COLO668 (cell line): ENCODE results near the gene GADD45A.
A peak's percentile ranks its signal among the peaks of the same experiment; 100 is the strongest.

Source experiments
- DNase-seq: peaks from one replicate; lab custom pipeline; 2025; ENCODE audit not compliant: unreplicated experiment; lab: John Stamatoyannopoulos, UW

The GADD45A gene

DNA sequence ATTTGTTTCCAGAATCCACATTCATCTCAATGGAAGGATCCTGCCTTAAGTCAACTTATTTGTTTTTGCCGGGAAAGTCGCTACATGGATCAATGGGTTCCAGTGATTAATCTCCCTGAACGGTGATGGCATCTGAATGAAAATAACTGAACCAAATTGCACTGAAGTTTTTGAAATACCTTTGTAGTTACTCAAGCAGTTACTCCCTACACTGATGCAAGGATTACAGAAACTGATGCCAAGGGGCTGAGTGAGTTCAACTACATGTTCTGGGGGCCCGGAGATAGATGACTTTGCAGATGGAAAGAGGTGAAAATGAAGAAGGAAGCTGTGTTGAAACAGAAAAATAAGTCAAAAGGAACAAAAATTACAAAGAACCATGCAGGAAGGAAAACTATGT, 2.6 kb downstream of the GADD45A start:
- DNase-seq: no peak

DNA sequence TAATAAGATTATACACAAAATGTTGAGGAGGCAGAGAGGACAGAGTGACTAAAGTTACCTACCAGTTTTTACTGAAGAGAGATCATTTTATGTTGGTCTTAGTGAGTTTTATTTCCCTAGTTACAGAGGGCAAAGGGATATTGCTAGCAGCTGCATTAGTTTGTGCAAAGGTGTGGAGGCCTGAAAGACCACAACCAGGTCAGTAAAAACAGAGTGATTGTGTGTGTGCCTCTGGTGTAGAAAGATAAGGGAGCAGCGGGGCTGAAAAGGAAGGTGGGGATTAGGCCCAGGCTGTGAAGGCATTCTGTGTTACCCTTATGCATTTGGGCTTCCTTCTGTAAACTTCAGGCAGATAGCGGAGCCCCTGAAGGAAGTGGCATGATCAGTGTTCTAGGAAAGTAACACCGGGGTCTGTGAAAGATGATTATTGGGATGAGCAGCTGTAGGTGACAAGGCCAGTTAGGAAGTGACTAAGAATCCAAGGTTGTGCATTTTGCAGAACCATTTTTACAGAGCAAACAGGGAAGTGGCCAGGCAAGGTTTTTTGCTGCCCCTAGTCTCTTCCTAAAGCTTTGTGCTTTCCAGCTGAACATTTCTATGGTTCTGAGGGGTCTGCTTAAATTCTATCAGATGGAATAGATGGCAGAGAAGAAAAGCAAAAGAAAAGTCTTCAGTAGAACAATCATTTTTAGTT, 3.7 kb downstream of the GADD45A start:
- no peak for DNase-seq

DNA sequence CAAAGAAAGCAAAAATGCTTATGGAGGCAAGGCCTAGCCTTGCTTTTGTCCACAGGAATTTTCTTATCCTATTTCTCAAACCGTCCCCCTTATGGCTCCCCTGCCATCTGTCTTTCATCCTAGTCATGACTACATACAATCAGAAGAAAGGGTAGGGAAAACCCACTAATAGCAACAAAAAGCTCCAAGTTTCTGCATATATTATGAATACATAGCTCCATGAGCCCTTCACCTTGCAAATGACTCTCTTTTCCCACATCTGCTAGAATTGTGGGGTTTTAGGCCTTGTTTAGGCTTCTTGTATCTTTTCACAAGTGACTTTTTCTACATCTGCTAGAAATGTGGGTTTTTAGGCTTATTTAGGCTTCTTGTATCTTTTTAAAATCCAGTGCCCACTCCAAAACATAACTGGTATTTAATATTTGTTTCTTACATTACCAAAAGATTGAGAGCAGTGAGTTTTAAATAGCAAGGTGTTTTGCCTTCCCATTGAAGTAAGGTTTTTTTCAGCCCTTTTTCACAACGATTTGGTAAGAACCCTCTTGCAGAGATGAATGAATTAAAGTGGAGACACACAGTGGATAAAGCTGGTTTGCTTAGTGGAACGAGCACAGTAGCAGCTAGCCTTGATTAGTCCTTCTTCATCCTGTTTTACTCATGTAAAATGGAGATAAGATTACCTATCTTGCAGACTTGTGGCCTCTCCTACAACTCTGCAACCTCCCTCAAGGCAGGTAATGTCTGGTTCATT, 4.4 kb downstream of the GADD45A start:
- DNase-seq: no peak

DNA sequence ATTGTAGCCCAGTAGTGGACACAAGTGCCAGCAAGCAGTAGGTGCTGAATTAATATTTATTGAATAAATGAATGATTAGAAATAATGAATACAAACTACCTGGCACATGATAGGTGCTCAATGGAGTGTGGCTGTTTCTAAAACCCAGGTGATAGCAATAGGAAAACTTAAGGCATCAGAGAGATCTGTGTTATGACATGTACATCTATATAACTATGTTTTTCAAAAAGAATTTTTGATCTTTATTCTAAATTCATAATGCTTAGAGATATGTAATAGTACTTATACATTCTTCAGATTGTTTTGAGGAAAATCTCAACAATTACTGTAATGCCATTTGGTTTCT, 5.0 kb downstream of the GADD45A start:
- DNase-seq: no peak

DNA sequence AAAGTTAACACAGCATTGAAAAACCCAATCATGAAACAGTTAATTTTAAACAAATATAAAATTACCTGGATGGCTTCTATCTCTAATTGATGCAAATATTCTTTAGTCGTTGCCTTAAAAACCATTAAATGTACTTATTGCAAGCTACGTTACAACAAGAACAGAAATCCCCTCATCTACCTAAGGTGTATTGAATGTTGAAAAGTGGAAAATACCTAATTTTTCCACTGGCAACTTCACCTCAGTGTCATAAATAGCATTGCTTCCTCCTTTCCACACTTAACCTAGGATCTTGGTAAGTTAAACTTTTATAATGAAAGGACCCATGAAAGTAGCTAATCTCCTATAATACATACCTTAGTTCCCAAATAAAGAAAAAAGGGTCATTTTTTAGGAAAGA, 5.4 kb downstream of the GADD45A start:
- no peak for DNase-seq

DNA sequence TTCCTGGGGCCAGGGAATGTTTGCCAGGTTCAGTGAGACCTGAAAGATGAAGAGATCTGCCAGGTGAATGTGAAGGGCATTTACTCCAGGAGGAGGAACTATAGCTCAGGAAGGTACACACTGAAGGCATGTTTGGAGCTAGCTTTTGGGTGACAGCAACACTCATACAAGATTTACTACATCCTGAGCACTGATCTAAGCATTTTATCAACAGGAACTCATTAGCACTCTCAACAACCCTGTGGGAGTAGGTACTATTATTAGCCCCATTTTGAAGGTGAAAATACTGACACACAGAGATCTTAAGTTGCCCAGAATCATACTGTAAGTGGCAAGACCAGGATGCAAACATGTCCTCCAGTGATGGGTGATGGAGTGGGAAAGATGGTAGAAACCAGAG, 6.7 kb downstream of the GADD45A start:
- no peak for DNase-seq

- DNase-seq: no peak
Measured at GRCh38 chr1:67695963-67696362, 11.0 kb downstream of the GADD45A start.

- DNase-seq: no peak
Measured at GRCh38 chr1:67696708-67697107, 11.7 kb downstream of the GADD45A start.

GRCh38 chr1:67700220-67700619, 15.2 kb downstream of the GADD45A start:
- no peak for DNase-seq

DNA sequence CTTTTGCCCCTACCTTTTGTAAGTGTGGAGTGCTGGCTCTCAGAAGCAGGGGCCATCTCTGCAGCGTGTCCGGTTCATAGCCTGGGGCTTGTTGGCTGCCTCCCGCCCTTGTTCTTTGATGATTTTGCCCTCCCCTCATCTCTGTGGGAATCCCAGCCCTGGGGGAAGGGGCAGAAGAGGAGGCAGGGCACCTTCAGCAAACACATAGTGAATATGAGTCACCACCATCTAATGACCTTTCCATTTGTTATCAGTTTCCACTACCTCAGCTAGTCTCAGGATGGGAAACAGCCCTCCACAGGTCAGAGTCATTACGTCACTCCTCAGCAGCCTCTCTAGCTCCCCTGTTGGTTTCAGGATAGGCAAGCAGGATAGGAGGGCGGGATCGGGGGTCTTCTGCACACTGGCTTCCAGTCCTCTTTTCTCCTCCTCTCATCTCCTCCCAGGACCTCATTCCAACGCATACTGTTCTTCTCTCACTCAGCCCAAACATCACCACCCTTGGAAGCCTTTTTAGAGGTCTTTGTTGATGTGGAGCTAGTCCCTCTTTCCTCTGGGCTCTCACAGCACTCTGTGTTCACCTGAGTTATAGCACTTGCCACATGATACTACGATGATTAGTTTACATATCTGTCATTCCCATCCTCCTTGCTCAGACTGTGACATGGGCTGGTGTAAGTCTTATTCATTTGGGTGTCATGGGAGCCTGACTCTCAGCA, 15.8 kb downstream of the GADD45A start:
- DNase-seq: peak; percentile 91

DNA sequence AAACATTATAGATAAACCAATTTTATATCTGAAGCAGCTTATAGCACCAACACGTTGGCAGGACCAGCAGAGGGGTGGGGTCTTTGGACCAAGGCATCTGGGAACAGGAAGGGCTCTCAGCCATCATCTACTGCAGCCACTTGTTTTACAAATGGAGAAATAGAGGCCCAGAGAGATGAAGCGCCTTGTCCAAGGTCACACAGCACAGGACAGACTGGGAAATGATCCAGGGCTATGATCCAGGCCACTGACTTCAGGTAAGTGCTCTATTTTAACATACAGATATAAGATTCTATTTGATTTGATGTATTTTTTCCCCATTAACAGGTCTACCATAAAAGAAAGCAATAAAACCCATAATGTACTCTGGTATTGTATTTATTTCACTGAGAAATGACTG, 16.9 kb downstream of the GADD45A start:
- DNase-seq: no peak

GRCh38 chr1:67704351-67704750, 19.4 kb downstream of the GADD45A start:
- no peak for DNase-seq

DNA sequence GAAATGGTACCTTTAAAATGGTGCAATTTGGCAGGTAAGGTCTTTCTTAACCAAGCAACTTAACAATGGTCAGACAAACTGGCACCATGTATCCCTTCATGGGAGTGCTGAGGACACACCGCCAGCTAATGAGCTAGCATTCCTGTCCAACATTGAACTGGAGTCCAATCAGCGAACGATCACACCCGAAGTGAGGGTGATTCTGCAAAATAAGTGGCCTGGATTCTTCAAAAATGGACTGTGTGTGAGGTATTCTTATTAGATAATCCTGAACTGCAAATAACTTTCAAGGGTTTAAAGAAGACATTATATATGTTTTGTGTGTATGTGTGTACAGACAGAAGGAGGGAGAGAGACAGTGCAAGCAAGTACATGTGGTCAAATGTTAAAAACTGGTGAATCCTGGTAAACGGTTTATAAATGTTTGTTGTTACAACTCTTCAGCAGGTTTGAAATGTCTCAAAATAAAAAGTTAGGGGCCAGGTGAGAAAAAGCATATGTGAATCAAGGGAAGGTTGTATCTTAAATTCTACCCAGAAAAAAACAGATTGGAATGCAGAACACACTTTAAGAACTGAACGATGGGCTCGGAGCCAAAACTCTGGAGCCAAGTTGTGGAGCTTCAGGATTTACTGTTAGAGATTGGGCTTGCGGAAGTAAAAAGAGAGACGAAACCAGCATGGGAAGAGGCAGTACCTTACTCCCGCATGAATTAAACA, 20.9 kb downstream of the GADD45A start:
- no peak for DNase-seq

- peak; percentile 87 for DNase-seq
Measured at GRCh38 chr1:67708606-67709005, 23.6 kb downstream of the GADD45A start.

- DNase-seq: no peak
Measured at GRCh38 chr1:67710417-67710816, 25.4 kb downstream of the GADD45A start.

GRCh38 chr1:67711158-67711854, 26.3 kb downstream of the GADD45A start:
- peak; percentile 37 for DNase-seq

DNA sequence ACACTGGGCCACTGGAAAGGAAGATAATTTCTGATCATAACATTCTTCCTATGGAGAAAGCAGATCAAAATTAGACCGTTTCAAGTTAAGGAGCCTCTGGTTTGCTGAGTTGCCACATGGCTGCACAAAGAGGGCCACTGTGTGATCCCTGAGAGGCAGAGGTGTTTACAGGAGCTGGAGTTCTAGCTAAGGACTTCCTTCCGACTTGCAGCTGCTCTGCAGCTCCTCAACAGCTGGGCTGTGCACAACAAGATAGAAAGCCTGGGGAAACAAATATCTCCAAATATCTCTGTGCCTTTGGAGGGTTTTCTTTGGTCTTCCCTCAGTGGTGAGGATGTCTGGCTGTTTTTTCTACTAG, 26.8 kb downstream of the GADD45A start:
- peak; percentile 45 for DNase-seq

DNA sequence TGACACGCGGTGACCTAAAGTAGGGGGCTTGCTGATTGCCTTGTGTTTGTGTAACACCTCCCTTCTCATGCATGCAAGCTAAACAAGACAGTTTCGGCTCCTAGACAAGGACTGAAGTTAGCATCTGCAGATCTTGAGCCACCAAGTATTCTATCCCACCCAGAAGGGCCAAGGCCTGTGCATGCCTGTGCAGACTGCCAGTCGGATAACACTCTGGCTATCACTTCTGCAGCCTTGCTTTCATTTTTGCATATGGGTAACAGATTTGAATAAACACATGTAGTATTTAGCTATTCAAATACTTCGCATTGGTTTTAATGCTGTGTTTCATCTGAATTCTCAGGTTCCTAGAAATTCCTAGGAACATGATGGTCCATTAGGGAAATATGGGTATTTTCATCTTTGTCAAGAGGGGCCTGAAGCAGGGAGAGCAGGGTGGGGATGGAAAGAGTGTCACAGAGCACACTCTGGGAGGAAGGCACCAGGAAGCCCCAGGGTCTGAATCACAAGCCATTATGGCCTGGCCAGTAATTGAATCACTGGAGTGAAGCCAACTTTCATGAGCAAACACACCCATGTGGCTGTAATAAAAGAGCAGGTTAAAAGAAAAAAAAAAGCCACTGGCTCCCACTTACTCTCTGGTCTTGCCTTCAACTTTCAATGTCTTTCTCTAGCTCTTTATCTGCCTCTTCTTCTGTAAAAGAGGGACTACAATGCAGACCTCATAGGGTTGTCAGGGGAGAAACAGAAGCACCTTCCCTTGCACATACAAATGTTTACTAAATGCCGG, 28.3 kb downstream of the GADD45A start:
- DNase-seq: peak; percentile 90

DNA sequence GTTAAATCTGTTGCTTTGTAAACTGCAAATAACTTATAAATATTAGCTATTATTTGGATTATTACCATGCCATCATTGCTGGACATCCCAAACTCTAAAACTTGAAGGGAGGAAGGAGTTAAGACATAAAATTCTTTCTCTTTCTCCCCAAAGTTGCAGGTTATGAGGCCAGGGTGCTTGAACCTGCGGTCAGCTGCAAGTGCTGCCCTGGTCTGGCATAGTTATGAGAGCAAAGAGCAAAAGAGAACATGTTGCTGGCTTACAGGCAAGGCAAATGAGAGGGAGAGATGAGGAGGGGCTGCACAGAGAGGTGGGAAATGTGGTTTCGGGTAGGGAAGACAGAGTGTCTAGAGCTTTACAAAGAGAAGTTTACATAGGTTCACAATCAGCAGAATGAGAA, 30.8 kb downstream of the GADD45A start:
- no peak for DNase-seq

DNA sequence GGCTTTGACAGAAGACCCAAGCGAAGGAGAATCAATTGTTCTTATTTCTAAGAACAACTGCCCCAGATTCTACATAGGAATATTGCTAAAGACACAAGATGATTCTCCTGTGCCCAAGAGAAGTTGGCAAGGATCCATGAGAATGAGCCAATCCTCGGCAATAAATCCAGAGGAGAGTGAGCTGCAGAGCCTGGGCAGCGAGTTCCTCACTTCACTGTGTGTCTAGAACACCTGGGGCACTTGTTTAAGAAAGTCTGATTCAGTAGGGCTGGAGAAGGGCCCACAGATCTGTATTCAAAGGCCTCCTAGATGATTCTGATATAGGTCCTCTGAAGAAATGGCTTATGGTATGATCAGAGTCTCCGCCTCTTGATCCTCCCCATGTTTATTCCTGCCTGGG, 31.8 kb downstream of the GADD45A start:
- no peak for DNase-seq
